Activated CD4-positive, alpha-beta T cell treated with anti-CD3 and anti-CD28 coated beads, Interleukin-2, amount 50 U/mL, for 1 hour (primary cell): ENCODE data around the gene YIPF5.

Source experiments
- DNase-seq: peaks from one replicate; pipeline ENCODE4 v3.0.0-alpha.2; 2020

Gene YIPF5

GRCh38 chr5:144173766-144174165, 3.3 kb upstream of the YIPF5 start:
- no peak for DNase-seq

DNA sequence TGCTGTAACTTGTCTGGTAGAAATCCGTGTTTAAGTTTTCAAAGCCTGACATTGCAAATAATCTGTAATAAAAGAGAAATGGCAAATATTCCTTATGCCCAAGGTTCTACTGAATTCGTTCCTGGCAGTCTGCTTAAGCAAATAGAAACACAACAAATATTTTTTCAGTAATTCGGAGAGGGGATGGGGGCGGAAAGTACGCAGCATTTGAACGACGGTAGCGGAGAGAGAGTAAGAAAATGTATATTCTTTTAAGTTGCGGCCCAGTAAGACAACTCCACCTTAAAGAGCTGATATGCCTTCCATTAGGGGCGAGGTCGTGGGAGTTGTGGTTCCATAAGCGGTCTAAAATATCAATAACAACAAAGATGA, 569 bp downstream of the YIPF5 start:
- no peak for DNase-seq

GRCh38 chr5:144167998-144168397, 2.5 kb downstream of the YIPF5 start:
- DNase-seq: no peak

DNA sequence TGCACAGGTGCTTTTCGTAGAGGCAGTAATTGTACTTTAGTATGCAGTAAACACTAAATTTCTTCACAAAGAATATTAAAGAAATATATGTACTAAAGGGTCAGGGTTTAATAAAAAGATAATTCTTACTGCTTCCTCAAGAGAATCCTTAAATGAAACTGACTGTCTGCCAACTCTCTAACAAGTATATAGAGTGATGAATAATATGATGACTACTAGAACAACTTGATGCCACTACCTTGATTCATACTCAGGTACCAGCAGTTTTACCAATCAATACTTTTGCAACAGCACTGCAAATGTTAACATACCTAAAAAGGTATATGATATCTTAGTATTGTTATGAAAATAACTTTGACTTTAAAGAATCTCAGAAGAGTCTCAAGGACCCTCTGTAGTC, 3.8 kb downstream of the YIPF5 start:
- DNase-seq: no peak

DNA sequence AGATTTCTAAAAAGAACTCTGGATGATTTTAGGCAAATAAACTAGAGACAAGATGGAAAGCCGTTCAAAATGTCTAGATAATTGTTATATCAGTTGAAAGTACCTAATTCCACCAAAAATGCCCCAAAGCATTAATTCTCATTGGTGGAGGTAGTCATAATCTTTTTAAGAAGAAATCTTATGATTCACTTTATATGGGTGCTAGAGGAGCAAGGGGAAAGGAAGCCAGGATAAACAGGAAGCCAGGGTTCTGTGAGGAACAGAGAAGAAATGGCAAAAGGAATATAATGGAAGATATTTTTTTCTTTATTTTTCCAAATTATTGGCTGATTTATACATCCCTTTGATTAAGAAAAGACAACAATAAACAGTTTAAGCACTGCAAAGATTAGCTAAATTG, 7.8 kb downstream of the YIPF5 start:
- DNase-seq: no peak

DNA sequence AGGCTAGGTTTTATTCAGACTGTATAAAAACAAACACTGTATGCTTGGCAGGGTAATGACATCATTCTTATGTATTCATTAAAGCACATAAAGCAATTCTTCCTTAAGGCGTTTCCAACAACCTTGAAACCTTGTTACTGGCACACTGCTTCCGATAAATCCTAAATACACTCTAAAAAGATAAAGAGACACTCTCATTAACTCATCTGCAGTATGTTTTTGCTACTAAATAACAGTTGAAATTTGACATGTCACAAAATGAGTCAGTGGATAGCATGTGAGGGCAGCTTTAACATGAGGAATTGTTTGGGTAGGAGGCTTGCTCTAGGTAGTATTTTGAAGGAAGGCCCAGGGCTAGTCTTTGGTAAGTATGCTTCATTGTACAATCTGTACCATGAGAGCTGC, 13.7 kb downstream of the YIPF5 start:
- DNase-seq: no peak

- DNase-seq: no peak
Measured at GRCh38 chr5:144151026-144151425, 19.4 kb downstream of the YIPF5 start.

DNA sequence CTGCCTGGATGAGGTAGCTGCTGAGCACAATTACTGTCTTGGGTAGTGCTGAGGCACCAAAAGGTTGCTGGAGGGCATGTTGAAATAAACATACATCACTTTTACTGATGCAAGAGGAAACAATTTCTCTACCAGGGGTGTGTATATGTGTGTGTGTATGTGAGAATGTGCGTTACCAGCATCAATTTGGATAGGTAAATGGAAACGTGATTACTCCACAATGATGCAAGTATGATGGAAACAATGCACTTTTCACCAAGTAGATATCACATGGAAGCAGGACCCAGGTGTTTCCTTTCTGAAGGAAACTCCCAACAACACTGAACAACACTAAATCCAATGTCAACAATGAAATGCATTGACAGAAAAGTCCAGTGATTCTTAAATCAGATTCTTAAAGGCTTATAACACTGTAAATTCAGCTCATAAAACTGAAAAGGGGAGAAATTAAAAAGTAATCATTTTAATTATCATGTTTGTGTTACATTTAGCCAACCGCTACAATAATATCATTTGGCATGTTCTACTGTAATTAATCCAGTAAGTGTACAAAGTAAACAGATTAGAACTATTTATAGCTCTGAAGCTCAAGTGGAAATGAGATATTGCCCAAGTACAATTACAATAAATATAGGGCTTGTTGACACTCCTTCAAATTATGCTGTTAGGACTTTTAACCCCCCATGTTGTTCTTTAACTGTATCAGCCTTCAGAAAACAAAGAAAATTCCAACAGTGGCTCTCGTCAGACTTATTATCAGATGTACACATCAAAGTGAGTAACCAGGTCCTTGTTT, 25.3 kb downstream of the YIPF5 start:
- DNase-seq: no peak

DNA sequence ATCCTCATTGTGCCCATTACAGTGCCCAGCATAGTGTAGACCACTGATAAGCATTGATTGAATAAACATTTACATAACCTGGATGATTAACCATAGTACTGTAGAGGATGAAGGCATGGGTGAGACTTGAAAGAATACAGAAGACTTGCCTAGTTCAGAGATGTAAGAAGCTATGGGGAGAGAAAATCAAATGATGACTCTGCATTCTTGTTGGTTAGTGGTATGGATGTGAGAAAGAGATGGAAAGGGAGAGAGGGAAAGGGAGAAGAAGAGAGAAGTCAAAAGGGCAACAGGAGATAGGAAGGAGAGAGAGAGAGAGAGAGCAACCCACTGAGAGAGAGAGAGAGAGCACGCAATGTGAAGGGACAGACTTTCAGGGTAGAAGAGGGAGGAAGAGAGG, 26.8 kb downstream of the YIPF5 start:
- DNase-seq: no peak

DNA sequence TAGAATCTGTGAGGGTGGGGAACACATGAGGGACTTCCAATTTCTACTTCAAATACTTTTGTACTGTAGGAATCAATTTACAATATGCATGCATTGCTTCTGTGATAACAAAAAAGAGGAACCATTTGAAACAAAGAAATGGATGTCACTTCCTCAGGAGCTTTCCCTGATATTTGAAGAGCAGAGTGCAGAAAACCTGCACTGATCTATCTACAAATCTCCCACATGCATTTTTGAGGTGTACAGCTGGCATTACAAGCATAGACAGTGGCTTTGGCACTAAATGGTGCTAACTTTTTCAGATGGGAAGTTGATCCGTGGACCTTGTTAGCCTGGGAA, 27.7 kb downstream of the YIPF5 start:
- DNase-seq: no peak

DNA sequence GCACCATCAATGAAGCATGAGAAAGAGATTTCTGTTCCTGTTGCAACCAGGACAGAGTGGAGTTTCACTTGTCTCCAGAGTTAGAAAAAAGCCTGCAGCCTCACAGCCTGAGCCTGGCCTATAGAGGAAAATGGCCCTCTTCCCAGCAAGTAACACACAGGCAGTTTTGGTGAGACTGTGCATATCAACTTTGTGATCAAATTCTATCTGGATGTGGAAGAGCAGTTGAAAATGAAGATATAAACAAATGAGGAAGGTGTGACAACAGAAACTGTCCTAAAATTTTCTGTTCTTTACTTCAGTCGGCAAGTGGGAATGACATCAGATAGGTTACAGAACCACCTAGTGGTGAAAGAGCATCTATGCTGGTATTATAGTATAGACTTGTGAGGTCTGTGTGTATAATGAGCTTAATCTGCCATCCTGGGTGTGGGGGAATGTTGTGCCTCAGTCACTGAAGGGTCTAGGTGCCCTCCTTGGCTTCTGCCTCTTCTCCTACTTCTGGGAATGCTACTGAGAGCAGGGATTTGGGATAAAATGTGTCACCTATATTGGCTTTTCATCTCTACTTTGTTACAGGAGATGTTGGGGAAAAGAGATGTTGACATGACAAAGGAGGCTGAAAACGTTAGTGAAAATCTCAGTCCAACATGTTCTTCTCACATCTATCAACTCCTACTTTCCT, 28.2 kb downstream of the YIPF5 start:
- no peak for DNase-seq

- no peak for DNase-seq
Measured at GRCh38 chr5:144141585-144141984, 28.9 kb downstream of the YIPF5 start.

DNA sequence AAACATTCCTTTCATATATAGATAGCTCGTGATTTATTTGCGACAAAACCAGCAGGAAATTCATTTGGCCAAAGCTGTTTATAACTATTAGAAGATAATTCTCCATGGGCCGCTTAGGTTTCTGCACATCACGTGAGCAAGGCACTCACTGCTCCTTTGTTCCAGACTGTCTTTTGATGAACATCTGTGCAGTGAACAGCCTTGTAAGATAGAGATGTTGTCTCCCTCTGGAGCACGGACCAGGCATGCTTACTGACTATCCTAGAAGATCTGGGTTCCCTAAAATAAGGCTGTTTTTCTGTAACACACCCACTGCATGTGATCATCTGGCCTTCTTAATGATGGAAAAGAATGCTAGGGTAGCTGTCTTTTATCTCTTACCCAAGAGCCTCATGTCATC, 30.9 kb downstream of the YIPF5 start:
- no peak for DNase-seq

GRCh38 chr5:144135113-144135762, 35.2 kb downstream of the YIPF5 start:
- no peak for DNase-seq

GRCh38 chr5:144134194-144134826, 36.1 kb downstream of the YIPF5 start:
- DNase-seq: no peak

GRCh38 chr5:144133050-144133633, 37.3 kb downstream of the YIPF5 start:
- no peak for DNase-seq

DNA sequence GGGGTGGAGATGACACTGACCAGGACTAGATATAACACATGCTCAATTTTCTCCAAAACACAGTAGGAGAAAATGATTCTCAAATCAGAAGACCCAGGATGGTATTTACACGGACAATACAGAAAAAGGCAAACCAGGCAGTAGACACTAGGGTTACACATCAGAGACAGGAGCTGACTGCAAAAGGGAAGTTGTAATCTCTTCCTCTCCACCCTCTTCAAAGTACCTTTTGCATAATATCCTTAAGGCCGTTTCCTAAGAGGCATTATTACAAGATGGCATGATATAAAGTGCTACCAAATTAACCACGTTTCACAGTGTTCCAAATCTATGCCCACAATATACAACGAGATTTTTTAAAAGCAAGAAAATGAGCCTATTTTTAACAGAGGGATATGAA, 39.2 kb downstream of the YIPF5 start:
- no peak for DNase-seq

GRCh38 chr5:144130306-144130705, 40.2 kb downstream of the YIPF5 start:
- no peak for DNase-seq

DNA sequence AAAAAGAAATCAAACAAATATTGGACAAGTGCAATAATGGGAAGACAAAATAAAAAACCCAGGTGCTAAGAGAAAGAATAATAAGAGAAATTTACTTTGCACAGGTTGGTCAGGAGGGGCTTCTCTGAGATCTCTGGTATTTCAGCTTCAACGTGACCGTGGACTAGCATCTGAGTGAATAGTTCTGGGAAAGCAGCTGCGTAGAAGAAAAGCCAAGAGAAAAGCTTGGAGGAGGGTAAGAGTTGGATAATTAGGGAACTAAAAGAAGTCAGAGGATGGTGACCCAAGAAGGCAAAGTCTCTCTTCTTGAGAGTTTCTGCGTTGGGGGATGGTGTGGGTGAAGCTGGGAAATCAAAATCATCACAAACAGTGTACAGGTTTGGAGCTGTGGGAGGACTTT, 41.6 kb downstream of the YIPF5 start:
- no peak for DNase-seq

DNA sequence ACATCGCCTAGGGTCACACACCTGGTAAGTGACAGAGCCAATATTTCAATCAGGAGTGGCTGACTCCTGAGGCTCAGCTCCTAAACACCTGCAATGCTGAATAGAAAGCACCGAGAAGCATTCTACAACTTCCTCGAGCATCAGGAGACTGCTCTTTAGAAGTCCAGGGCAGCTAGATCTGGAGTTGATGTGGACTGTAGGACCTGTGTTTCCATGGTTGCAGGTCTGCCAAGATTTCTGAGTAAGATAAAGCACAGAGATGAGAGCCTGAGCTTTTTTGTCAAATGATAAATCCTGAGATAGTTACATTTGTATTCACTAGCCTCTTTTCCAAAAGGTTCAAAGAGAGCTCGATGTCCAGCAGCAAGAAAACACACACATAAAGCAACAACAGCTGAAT, 43.8 kb downstream of the YIPF5 start:
- DNase-seq: no peak

DNA sequence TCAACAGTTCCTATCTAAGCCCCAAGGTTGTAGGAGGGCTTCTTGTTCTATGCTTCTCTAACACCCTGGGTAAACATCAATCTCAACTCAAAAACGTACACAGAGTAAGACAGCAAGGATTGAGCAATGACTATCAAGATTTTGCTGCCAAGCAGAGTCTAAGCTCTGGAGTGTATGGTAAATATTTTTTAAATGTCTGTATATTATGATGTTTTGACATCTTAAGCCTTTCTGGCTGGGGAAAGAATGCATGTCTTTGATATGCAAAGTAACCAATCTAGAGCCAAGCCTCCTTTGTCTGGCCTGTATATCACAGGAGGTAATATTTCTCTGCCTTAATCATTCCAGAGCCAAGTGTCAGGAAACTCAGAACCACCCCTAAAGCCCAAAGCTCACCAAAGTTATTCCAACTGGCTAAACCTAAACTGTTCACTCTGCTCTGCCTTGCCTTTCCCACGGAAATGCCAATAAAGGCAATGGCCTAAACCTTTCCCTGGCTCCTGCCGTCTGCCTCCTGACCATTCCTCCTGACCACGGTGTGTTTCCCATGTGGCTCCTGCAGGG, 45.2 kb downstream of the YIPF5 start:
- no peak for DNase-seq

DNA sequence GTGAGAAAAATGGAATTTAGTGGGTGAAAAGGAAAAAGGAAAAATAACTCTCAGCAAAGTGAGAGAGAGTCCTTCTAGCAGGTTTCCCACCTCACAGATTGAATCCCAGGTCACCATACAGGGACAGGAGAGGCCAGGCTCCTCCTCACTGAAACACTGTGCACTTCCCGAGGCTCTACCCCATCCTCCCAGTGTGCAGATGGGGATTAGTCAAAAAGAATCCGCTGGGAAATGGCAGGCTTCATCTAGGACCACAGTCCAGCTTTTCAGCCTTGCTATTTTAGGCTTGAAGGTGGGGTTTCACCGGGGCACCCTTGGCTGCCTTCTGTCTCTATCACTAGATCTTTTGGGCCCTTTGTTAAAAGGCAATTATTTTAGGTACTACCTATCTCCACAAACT, 47.8 kb downstream of the YIPF5 start:
- no peak for DNase-seq

DNA sequence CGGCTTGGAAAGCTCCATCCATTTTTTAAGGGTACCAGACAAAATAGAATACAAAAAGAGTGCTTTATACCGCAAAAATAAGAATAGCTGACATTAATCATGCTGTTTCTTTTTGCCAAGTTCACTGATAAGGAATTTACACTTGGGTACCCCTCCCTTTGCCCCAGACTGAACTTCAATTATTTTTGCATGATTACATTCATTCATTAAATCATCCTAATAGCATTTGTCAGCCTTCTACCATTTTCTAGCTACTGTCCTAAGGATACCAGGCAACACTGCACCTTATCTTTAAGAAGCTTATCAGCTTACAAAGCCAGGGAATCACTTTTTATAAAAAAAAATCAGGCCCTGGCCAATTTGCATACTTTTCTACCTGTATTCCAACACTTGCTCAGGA, 48.4 kb downstream of the YIPF5 start:
- DNase-seq: no peak
